ENCODE results near the gene SIX5.

SIX5 gene

GRCh38 chr19:45767410-45767880, 1.6 kb downstream of the SIX5 start:
- Histone ChIP-seq H3K27ac (ENCODE audit: low read depth, low read length) (peak overlapping the region; percentile 77), H3K4me1 (ENCODE audit: control insufficient read depth in 5 of 5, insufficient read depth in 5 of 5, low read length in 5 of 5) (peaks cover 0 to 58% (median 53%) of the 10 kb centered on the region in 5 donors), H3K9ac (ENCODE audit: low read length in 5 of 5) (peak overlapping the region in 4 of 5 donors; percentile 64 to 79 (median 72)), H3K27me3 (ENCODE audit: control insufficient read depth in 5 of 5, insufficient read depth in 4 of 5, low read length in 5 of 5) (peaks cover 0 to 16% (median 5%) of the 10 kb centered on the region in 5 donors), H3K4me3 (ENCODE audit: low read depth in 1 of 5, low read length in 5 of 5) (peak overlapping the region; percentile 67 to 93 (median 87)), H3K9me3 (ENCODE audit: control insufficient read depth in 5 of 5, low read length in 5 of 5) (no peaks in the 10 kb centered on the region), H3K36me3 (ENCODE audit: control insufficient read depth in 5 of 5, insufficient read depth in 5 of 5, low read length in 5 of 5) (peaks cover 0 to 8% (median 0%) of the 10 kb centered on the region in 5 donors)

- H3K4me3 ChIP-seq (ENCODE audit: low read depth in 1 of 5, low read length in 5 of 5) = peak overlapping the region; percentile 67 to 93 (median 87)
- peak overlapping the region in 4 of 5 donors; percentile 35 to 79 (median 71) for H3K9ac ChIP-seq (ENCODE audit: low read length in 5 of 5)
- H3K9me3 ChIP-seq (ENCODE audit: control insufficient read depth in 5 of 5, low read length in 5 of 5) = no peaks in the 10 kb centered on the region
- peaks cover 0 to 16% (median 5%) of the 10 kb centered on the region in 5 donors for H3K27me3 ChIP-seq (ENCODE audit: control insufficient read depth in 5 of 5, insufficient read depth in 4 of 5, low read length in 5 of 5)
- peaks cover 0 to 8% (median 0%) of the 10 kb centered on the region in 5 donors for H3K36me3 ChIP-seq (ENCODE audit: control insufficient read depth in 5 of 5, insufficient read depth in 5 of 5, low read length in 5 of 5)
- H3K27ac ChIP-seq (ENCODE audit: low read depth, low read length) = peak overlapping the region; percentile 77
- H3K4me1 ChIP-seq (ENCODE audit: control insufficient read depth in 5 of 5, insufficient read depth in 5 of 5, low read length in 5 of 5) = peaks cover 0 to 58% (median 53%) of the 10 kb centered on the region in 5 donors
Measured at GRCh38 chr19:45766869-45767346, 2.1 kb downstream of the SIX5 start.

GRCh38 chr19:45766296-45766868, 2.7 kb downstream of the SIX5 start:
- peak overlapping the region in 4 of 5 donors; percentile 35 to 79 (median 71) for H3K9ac ChIP-seq (ENCODE audit: low read length in 5 of 5)

GRCh38 chr19:45765702-45766295, 3.3 kb downstream of the SIX5 start:
- Histone ChIP-seq H3K4me3 (ENCODE audit: low read depth in 1 of 5, low read length in 5 of 5) (no peak overlapping the region), H3K36me3 (ENCODE audit: control insufficient read depth in 5 of 5, insufficient read depth in 5 of 5, low read length in 5 of 5) (peaks cover 0 to 5% (median 0%) of the 10 kb centered on the region in 5 donors), H3K27ac (ENCODE audit: low read depth, low read length) (no peak overlapping the region), H3K9ac (ENCODE audit: low read length in 5 of 5) (peak overlapping the region in 1 of 5 donors; percentile 79), H3K27me3 (ENCODE audit: control insufficient read depth in 5 of 5, insufficient read depth in 4 of 5, low read length in 5 of 5) (peaks cover 0 to 16% (median 5%) of the 10 kb centered on the region in 5 donors), H3K9me3 (ENCODE audit: control insufficient read depth in 5 of 5, low read length in 5 of 5) (no peaks in the 10 kb centered on the region), H3K4me1 (ENCODE audit: control insufficient read depth in 5 of 5, insufficient read depth in 5 of 5, low read length in 5 of 5) (peaks cover 0 to 53% (median 47%) of the 10 kb centered on the region in 5 donors)

More at GRCh38 chr19:45766296-45766868, 2.7 kb downstream of the SIX5 start:
- Histone ChIP-seq H3K27me3 (ENCODE audit: control insufficient read depth in 5 of 5, insufficient read depth in 4 of 5, low read length in 5 of 5) (peaks cover 0 to 16% (median 5%) of the 10 kb centered on the region in 5 donors), H3K4me3 (ENCODE audit: low read depth in 1 of 5, low read length in 5 of 5) (peak overlapping the region in 2 of 5 donors; percentile 81 to 87), H3K4me1 (ENCODE audit: control insufficient read depth in 5 of 5, insufficient read depth in 5 of 5, low read length in 5 of 5) (peaks cover 0 to 58% (median 53%) of the 10 kb centered on the region in 5 donors), H3K9me3 (ENCODE audit: control insufficient read depth in 5 of 5, low read length in 5 of 5) (no peaks in the 10 kb centered on the region), H3K27ac (ENCODE audit: low read depth, low read length) (peak overlapping the region; percentile 77), H3K36me3 (ENCODE audit: control insufficient read depth in 5 of 5, insufficient read depth in 5 of 5, low read length in 5 of 5) (peaks cover 0 to 6% (median 0%) of the 10 kb centered on the region in 5 donors)

DNA sequence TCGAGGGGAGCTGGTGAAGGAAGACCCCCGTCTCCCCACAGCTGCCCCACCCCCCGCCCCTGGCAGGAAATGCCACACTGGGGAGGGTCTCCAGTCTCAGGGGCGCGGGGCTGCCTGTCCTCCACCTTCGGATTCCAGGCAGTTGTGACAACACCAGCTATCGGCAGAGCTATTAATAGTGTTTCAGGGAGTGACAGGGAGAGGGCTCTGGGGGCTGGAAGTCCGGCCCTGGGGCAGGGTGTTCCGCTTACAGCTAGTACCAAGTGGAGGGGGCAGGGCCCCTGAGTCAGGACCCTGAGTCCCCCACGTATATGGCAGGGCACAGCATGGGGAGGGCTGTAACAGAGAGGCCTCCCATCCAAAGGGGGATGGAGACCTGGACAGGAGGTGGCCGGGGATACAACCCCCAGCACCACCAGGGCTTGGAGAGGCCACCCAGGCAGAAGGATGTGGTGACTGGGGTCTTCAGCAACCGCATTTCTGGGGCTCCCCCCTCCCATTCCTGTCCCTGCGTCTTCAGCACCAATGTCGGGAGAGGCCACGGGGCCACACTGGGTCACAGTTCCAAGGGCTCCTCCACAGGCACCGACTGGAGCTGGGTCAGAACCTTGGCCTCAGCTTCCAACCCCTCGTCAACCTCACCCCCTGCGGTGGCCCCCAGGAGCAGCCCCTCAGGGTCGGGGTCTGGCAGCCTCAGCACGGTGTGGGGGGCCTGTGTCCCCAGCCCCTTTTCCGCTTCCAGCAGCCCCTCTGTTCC, 3.9 kb downstream of the SIX5 start:
- Histone ChIP-seq H3K27ac (ENCODE audit: low read depth, low read length) (no peak overlapping the region), H3K9me3 (ENCODE audit: control insufficient read depth in 5 of 5, low read length in 5 of 5) (no peaks in the 10 kb centered on the region), H3K27me3 (ENCODE audit: control insufficient read depth in 5 of 5, insufficient read depth in 4 of 5, low read length in 5 of 5) (peaks cover 0 to 16% (median 5%) of the 10 kb centered on the region in 5 donors), H3K36me3 (ENCODE audit: control insufficient read depth in 5 of 5, insufficient read depth in 5 of 5, low read length in 5 of 5) (peaks cover 0 to 5% (median 0%) of the 10 kb centered on the region in 5 donors), H3K9ac (ENCODE audit: low read length in 5 of 5) (peak overlapping the region in 1 of 5 donors; percentile 5), H3K4me1 (ENCODE audit: control insufficient read depth in 5 of 5, insufficient read depth in 5 of 5, low read length in 5 of 5) (peaks cover 0 to 47% (median 41%) of the 10 kb centered on the region in 5 donors), H3K4me3 (ENCODE audit: low read depth in 1 of 5, low read length in 5 of 5) (no peak overlapping the region)

DNA sequence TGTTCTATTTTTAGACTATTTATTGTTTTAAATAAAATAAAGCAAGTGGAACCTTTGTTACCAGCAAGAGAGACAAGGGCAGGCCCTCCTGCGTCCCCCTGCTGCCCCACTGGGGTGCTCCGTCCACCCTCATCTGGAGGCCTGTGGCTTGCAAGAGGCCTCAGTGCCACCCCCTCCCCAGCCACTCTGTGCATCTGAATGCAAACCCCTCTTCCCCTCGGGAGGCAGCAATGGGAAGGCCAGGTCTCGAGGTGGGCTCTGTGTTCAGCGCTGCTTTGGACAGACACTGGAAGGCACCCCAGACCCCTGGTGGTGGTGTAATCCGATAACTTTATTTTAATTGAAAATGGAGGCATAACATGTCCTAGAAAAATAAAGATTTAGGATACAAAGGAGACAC, 4.6 kb downstream of the SIX5 start:
- Histone ChIP-seq H3K4me1 (ENCODE audit: control insufficient read depth in 5 of 5, insufficient read depth in 5 of 5, low read length in 5 of 5) (peaks cover 0 to 41% (median 35%) of the 10 kb centered on the region in 5 donors), H3K27me3 (ENCODE audit: control insufficient read depth in 5 of 5, insufficient read depth in 4 of 5, low read length in 5 of 5) (peaks cover 0 to 16% (median 5%) of the 10 kb centered on the region in 5 donors), H3K4me3 (ENCODE audit: low read depth in 1 of 5, low read length in 5 of 5) (no peak overlapping the region), H3K36me3 (ENCODE audit: control insufficient read depth in 5 of 5, insufficient read depth in 5 of 5, low read length in 5 of 5) (peaks cover 0 to 5% (median 0%) of the 10 kb centered on the region in 5 donors), H3K9me3 (ENCODE audit: control insufficient read depth in 5 of 5, low read length in 5 of 5) (no peaks in the 10 kb centered on the region), H3K9ac (ENCODE audit: low read length in 5 of 5) (peak overlapping the region in 1 of 5 donors; percentile 8), H3K27ac (ENCODE audit: low read depth, low read length) (no peak overlapping the region)

DNA sequence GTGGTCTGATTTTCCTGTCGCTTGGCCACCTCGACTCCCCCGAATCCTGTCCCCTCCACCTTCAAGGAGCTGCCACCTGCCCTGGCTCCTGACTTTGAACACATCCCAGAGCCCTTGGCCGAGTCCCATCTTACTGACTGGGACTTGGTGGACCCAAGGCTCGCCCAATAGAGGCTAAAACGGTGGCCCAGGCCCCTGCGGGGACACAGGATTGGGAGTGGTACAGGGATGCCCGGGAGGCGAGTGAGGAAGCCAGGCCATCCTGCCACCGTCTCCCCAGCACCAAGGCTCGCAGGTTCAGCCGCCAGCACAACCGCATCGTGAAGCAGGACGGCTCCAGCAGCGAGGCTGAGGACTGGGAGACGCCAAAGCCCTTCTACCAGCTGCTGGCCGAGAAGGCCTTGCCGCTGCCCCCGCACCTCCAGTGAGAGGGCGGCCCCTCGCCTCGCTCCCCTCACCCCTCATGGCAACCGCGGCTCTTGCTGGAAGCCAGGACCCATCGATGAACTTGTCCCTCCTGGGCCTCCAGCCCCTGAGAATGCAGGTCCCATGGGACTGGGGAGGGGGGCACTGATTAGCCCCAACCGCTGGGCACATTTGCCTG, 5.3 kb downstream of the SIX5 start:
- no peak overlapping the region for H3K27ac ChIP-seq (ENCODE audit: low read depth, low read length)
- H3K9me3 ChIP-seq (ENCODE audit: control insufficient read depth in 5 of 5, low read length in 5 of 5) = no peaks in the 10 kb centered on the region
- peak overlapping the region in 2 of 5 donors; percentile 3 to 8 for H3K9ac ChIP-seq (ENCODE audit: low read length in 5 of 5)
- H3K4me3 ChIP-seq (ENCODE audit: low read depth in 1 of 5, low read length in 5 of 5) = no peak overlapping the region
- peaks cover 0 to 37% (median 35%) of the 10 kb centered on the region in 5 donors for H3K4me1 ChIP-seq (ENCODE audit: control insufficient read depth in 5 of 5, insufficient read depth in 5 of 5, low read length in 5 of 5)
- peaks cover 0 to 19% (median 5%) of the 10 kb centered on the region in 5 donors for H3K27me3 ChIP-seq (ENCODE audit: control insufficient read depth in 5 of 5, insufficient read depth in 4 of 5, low read length in 5 of 5)
- peaks cover 0 to 5% (median 0%) of the 10 kb centered on the region in 5 donors for H3K36me3 ChIP-seq (ENCODE audit: control insufficient read depth in 5 of 5, insufficient read depth in 5 of 5, low read length in 5 of 5)

- Histone ChIP-seq H3K9me3 (ENCODE audit: control insufficient read depth in 5 of 5, low read length in 5 of 5) (no peaks in the 10 kb centered on the region), H3K36me3 (ENCODE audit: control insufficient read depth in 5 of 5, insufficient read depth in 5 of 5, low read length in 5 of 5) (peaks cover 0 to 5% (median 0%) of the 10 kb centered on the region in 5 donors), H3K27ac (ENCODE audit: low read depth, low read length) (no peak overlapping the region), H3K9ac (ENCODE audit: low read length in 5 of 5) (no peak overlapping the region), H3K4me3 (ENCODE audit: low read depth in 1 of 5, low read length in 5 of 5) (no peak overlapping the region), H3K27me3 (ENCODE audit: control insufficient read depth in 5 of 5, insufficient read depth in 4 of 5, low read length in 5 of 5) (peaks cover 0 to 20% (median 5%) of the 10 kb centered on the region in 5 donors), H3K4me1 (ENCODE audit: control insufficient read depth in 5 of 5, insufficient read depth in 5 of 5, low read length in 5 of 5) (peaks cover 0 to 36% (median 32%) of the 10 kb centered on the region in 5 donors)
Measured at GRCh38 chr19:45762870-45763631, 6.0 kb downstream of the SIX5 start.

- H3K36me3 ChIP-seq (ENCODE audit: control insufficient read depth in 5 of 5, insufficient read depth in 5 of 5, low read length in 5 of 5) = peaks cover 0 to 5% (median 0%) of the 10 kb centered on the region in 5 donors
- peaks cover 0 to 22% (median 19%) of the 10 kb centered on the region in 5 donors for H3K4me1 ChIP-seq (ENCODE audit: control insufficient read depth in 5 of 5, insufficient read depth in 5 of 5, low read length in 5 of 5)
- no peak overlapping the region for H3K4me3 ChIP-seq (ENCODE audit: low read depth in 1 of 5, low read length in 5 of 5)
- no peak overlapping the region for H3K9ac ChIP-seq (ENCODE audit: low read length in 5 of 5)
- H3K27me3 ChIP-seq (ENCODE audit: control insufficient read depth in 5 of 5, insufficient read depth in 4 of 5, low read length in 5 of 5) = peaks cover 0 to 20% (median 5%) of the 10 kb centered on the region in 5 donors
- no peak overlapping the region for H3K27ac ChIP-seq (ENCODE audit: low read depth, low read length)
- H3K9me3 ChIP-seq (ENCODE audit: control insufficient read depth in 5 of 5, low read length in 5 of 5) = no peaks in the 10 kb centered on the region
Measured at GRCh38 chr19:45761714-45762113, 7.3 kb downstream of the SIX5 start.

All from subcutaneous abdominal adipose tissue (tissue), 5 donors.